SW 1271 (cell line): ENCODE measurements around the gene MSI2.

Experiments used
- DNase-seq, 2 experiments: peaks; one replicate each; lab custom pipeline; 2025; lab: John Stamatoyannopoulos, UW

Gene MSI2

GRCh38 chr17:57663326-57664070 lies 407.2 kb downstream of the MSI2 start:
- no peak for DNase-seq

- DNase-seq: no peak
Measured at GRCh38 chr17:57665128-57665527, 408.8 kb downstream of the MSI2 start.

GRCh38 chr17:57665696-57666095 lies 409.4 kb downstream of the MSI2 start:
- DNase-seq: no peak

GRCh38 chr17:57666201-57666870 lies 410.0 kb downstream of the MSI2 start:
- DNase-seq: no peak

- no peak for DNase-seq
Measured at GRCh38 chr17:57666946-57667345, 410.6 kb downstream of the MSI2 start.

- no peak for DNase-seq
Measured at GRCh38 chr17:57667461-57667923, 411.2 kb downstream of the MSI2 start.

GRCh38 chr17:57668332-57668731 lies 412.0 kb downstream of the MSI2 start:
- DNase-seq: no peak

- no peak for DNase-seq
Measured at GRCh38 chr17:57669671-57670529, 413.6 kb downstream of the MSI2 start.

- DNase-seq: no peak
Measured at GRCh38 chr17:57670769-57671569, 414.6 kb downstream of the MSI2 start.

- peak in 1 of 2 experiments; percentile 53 for DNase-seq
Measured at GRCh38 chr17:57671667-57672632, 415.6 kb downstream of the MSI2 start.

GRCh38 chr17:57672971-57673370 lies 416.6 kb downstream of the MSI2 start:
- DNase-seq: no peak

GRCh38 chr17:57674894-57675293 lies 418.6 kb downstream of the MSI2 start:
- DNase-seq: no peak

GRCh38 chr17:57675427-57676387 lies 419.4 kb downstream of the MSI2 start:
- no peak for DNase-seq

GRCh38 chr17:57676543-57676942 lies 420.2 kb downstream of the MSI2 start:
- DNase-seq: no peak

- DNase-seq: no peak
Measured at GRCh38 chr17:57677301-57677700, 421.0 kb downstream of the MSI2 start.

GRCh38 chr17:57677858-57678257 lies 421.5 kb downstream of the MSI2 start:
- DNase-seq: no peak

- no peak for DNase-seq
Measured at GRCh38 chr17:57678393-57678792, 422.1 kb downstream of the MSI2 start.

GRCh38 chr17:57679356-57679755 lies 423.0 kb downstream of the MSI2 start:
- no peak for DNase-seq
